T-helper 17 cell (primary cell): ENCODE results near the gene KCND1. TPM values are rescaled to one million over a fixed set of nuclear protein-coding genes. Genes with fewer than 3 reads are reported as not detected.
"Not testable (repeated sequence)": the region's sequence is repeated elsewhere in the genome, so short reads cannot be mapped to it uniquely, and the experiment has no call there.

Experiments
- ATAC-seq: fragments of 150-1000 bp; cut with Tn5 transposase; 2 replicates; pipeline ENCODE4 v1.10.0; 2021; ENCODE audit warnings: mild to moderate bottlenecking, moderate library complexity
- DNase-seq, 3 donors: peaks; one replicate each; pipeline versions ENCODE4 v3.0.0 to v3.0.0-alpha.2; 2020 to 2021
- H3K9me3 ChIP-seq: one replicate; pipeline ENCODE4 v1.7.0; 2013; ENCODE audit warnings: low read length, mild to moderate bottlenecking; ENCODE audit not compliant: control insufficient read depth, poor library complexity, severe bottlenecking
- H3K27ac Mint-ChIP-seq: one replicate; pipeline ENCODE4 v1.8.0; 2022; ENCODE audit warnings: mild to moderate bottlenecking, moderate library complexity, mixed read lengths
- H3K27me3 Mint-ChIP-seq: one replicate; pipeline ENCODE4 v1.8.0; 2022; ENCODE audit warnings: mixed read lengths
- H3K36me3 Mint-ChIP-seq: one replicate; pipeline ENCODE4 v1.8.0; 2022; ENCODE audit warnings: low read depth, mixed read lengths
- H3K4me1 Mint-ChIP-seq: one replicate; pipeline ENCODE4 v1.8.0; 2022; ENCODE audit warnings: mild to moderate bottlenecking, mixed read lengths
- H3K4me3 Mint-ChIP-seq: one replicate; pipeline ENCODE4 v1.8.0; 2022; ENCODE audit warnings: mild to moderate bottlenecking, moderate library complexity, mixed read lengths
- total RNA-seq, 4 donors: library from RNA in 2 of 4; stranded (reverse) in 2 of 4; gene quantifications; one replicate each; pipeline ENCODE4 v1.2.3 and lab custom pipeline; 2022 to 2026

Gene KCND1
- total RNA-seq, 2 donors from 2014 or later = 2.2 to 3.2 TPM

DNA sequence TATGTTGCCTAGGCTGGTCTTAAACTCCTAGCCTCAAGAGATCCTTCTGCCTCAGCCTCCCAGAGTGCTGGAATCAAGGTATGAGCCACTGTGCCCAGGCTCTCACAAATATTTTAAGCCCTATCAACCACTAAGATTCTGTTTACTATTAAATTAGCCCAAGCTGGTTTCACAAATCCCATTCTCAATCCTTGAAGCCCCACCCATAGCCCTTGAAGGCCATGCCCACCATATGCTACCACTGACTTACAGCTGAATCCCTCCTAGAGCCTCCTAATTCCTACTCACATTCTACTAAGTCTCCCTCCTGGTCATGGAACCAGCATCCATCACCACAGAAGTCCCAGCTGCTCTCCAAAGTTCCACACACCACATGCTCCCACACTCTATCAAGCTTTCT lies 20.7 kb upstream of the KCND1 start:
- Mint-ChIP-seq H3K27me3 (no peaks in the 10 kb centered on the region), H3K4me3 (no peak overlapping the region), H3K4me1 (peaks cover 13% of the 10 kb centered on the region), H3K36me3 (peaks cover 1% of the 10 kb centered on the region), H3K27ac (peak overlapping the region; percentile 74)
- DNase-seq (no peak), ATAC-seq (no peak)
- H3K9me3 ChIP-seq = no peaks in the 10 kb centered on the region

DNA sequence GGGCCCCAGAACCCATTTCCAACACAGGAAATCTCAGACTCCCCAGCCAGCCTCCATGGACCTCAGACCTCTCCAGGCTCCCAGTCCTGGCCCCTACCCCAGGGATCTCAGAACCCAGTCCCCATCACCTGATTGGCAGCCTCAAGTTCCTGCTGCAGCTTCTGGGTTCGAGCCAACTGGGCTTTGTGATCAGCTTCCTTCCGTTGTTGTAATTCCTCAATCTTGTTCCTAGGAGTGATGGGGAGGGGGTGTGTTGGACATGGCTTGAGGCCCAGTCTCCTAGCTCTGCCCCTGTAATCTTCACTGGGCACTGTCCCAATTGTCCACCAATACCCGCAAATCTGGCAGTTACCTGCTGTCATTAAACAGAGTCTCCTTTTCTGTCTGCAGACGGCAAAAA lies 17.8 kb upstream of the KCND1 start:
- H3K4me1 Mint-ChIP-seq = peaks cover 4% of the 10 kb centered on the region
- no peaks in the 10 kb centered on the region for H3K9me3 ChIP-seq
- no peak overlapping the region for H3K4me3 Mint-ChIP-seq
- peak overlapping the region; percentile 45 for H3K27ac Mint-ChIP-seq
- H3K27me3 Mint-ChIP-seq = no peaks in the 10 kb centered on the region
- DNase-seq (no peak), ATAC-seq (no peak)
- H3K36me3 Mint-ChIP-seq = peaks cover 2% of the 10 kb centered on the region

DNA sequence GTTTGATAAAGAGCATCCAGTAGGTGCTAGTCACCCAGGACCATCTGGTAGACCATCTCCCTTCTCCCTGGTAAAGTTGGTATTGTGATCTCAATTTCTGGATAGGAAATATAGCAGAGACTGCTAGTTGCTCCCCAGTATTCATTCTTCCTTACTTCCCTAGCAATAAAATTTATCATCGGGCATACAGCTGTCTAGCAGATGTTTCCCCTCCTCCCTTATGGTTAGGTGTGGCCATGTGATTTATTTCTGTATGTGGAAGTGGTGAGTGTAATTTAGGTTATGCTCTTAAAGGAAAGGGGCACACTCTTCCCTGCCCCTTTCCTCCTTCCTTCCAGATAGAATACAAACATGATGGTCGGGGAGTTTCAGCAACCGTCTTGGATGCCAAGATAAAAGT lies 12.3 kb upstream of the KCND1 start:
- H3K4me1 Mint-ChIP-seq = peaks cover 4% of the 10 kb centered on the region
- ATAC-seq = no peak

DNA sequence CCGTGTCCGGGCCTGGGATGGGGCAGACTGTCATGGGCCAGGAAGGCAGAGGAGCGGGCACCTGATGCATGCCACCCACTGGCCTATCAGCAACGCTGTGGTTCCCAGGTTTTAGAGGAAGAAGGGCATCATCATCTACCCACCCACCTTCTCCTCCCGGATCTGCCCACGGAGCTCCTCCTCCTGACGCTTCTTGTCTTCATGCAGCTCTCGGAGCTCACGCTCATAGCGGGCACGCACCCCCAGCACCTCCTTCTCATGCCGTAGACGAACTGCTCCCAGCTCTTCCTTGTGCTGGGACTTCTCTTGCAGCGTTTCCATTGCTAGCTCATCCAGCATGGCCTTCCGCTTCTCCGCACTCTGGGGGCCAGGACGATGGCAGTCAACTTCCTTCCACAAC lies 11.4 kb upstream of the KCND1 start:
- no peak for DNase-seq
- H3K27me3 Mint-ChIP-seq = no peaks in the 10 kb centered on the region
- ATAC-seq = no peak
- H3K36me3 Mint-ChIP-seq = peaks cover 10% of the 10 kb centered on the region
- no peaks in the 10 kb centered on the region for H3K4me1 Mint-ChIP-seq
- no peaks in the 10 kb centered on the region for H3K9me3 ChIP-seq
- H3K4me3 Mint-ChIP-seq = no peak overlapping the region
- no peak overlapping the region for H3K27ac Mint-ChIP-seq

More for the DNA sequence above, 12.3 kb upstream of the KCND1 start:
- DNase-seq = no peak
- no peak overlapping the region for H3K27ac Mint-ChIP-seq
- H3K36me3 Mint-ChIP-seq = peaks cover 8% of the 10 kb centered on the region
- no peak overlapping the region for H3K4me3 Mint-ChIP-seq
- H3K9me3 ChIP-seq = no peaks in the 10 kb centered on the region
- H3K27me3 Mint-ChIP-seq = no peaks in the 10 kb centered on the region

DNA sequence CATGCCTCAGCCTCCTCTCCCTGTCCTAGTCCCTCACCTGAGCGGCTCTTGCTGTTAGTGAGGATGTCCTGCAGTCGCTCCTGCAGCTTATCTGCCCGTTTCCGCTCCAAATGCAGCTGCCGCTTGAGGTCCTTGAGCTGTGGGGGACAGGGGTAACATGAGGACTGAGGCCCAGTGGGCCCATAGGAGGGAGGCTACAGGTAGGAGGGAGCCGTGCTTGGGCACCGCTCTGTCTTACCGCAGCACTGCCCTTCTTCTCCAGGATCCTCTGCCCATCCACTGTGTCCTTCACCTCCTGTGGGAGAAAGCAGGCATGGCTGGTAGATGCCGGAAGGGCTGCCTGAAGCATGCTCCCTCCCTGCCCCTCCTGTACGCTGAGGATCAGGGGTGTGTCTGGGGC lies 9.5 kb upstream of the KCND1 start:
- Mint-ChIP-seq H3K36me3 (peaks cover 10% of the 10 kb centered on the region), H3K27ac (no peak overlapping the region), H3K4me1 (no peaks in the 10 kb centered on the region), H3K4me3 (no peak overlapping the region), H3K27me3 (no peaks in the 10 kb centered on the region)
- ATAC-seq = no peak
- no peak for DNase-seq
- H3K9me3 ChIP-seq = no peaks in the 10 kb centered on the region

DNA sequence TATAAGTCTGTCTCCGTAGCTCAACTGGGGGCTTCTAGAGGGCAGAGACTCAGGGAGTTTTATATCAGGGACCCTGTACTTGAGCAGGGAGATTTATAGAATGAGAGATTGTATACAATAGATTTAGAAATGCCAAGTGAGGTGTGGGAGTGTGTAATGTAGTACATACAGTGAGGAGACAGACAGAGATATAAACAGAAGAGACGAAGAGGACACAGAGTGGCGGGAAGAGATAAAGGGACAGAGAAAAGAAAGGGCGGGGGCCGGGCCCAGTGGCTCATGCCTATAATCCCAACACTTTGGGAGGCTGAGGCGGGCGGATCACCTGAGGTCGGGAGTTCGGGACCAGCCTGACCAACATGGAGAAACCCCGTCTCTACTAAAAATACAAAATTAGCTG lies 8.7 kb upstream of the KCND1 start:
- not testable (repeated sequence) for H3K27ac Mint-ChIP-seq, ATAC-seq, H3K9me3 ChIP-seq, H3K4me1 Mint-ChIP-seq, DNase-seq, H3K27me3 Mint-ChIP-seq, H3K4me3 Mint-ChIP-seq
- H3K36me3 Mint-ChIP-seq = peaks cover 11% of the 10 kb centered on the region

DNA sequence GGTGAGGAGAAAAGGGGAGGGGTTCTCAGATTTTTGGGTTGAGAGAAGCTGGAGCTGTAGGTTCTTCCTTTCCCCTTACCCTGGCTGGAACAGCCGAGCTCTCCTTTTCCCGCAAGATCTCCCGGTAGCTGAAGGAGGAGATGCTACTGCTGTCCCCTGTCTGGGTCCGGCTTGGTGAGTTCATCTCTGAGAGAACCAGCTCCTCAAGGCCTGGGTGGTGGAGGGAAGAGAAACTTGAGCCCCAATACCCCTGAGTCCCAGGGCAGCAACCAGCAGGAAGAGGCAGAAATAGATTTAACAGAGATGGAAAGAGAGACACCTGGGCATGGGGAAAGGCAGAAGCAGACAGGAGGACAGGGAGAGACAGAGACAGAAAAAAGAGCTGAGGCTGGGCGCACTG lies 6.6 kb upstream of the KCND1 start:
- H3K9me3 ChIP-seq = no peaks in the 10 kb centered on the region
- no peak for DNase-seq
- H3K4me1 Mint-ChIP-seq = peaks cover 8% of the 10 kb centered on the region
- peaks cover 17% of the 10 kb centered on the region for H3K36me3 Mint-ChIP-seq
- no peak for ATAC-seq
- no peak overlapping the region for H3K4me3 Mint-ChIP-seq
- no peaks in the 10 kb centered on the region for H3K27me3 Mint-ChIP-seq
- no peak overlapping the region for H3K27ac Mint-ChIP-seq

DNA sequence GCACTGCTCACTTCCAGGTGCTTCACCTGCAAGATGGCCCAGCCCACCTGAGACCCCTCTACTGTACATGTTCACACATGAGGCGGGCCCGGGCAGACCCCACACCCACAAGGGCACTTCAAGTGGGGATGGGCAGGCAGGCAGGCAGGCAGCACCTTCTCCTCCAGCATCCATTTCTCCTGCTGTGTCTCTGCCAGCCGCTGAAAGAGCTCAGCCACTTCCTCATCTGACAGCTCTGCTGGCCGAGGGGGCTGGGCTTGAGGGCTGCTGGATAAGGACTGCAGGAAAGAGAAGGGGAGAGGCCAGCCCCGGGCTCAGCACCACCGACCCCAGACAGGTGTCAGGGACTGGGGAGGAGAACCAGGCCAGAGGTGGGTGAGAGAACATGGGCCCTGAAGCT lies 4.4 kb upstream of the KCND1 start:
- H3K9me3 ChIP-seq = no peaks in the 10 kb centered on the region
- H3K36me3 Mint-ChIP-seq = peaks cover 17% of the 10 kb centered on the region
- DNase-seq (no peak), ATAC-seq (no peak)
- no peak overlapping the region for H3K27ac Mint-ChIP-seq
- H3K4me1 Mint-ChIP-seq = peaks cover 15% of the 10 kb centered on the region
- H3K4me3 Mint-ChIP-seq = no peak overlapping the region
- no peaks in the 10 kb centered on the region for H3K27me3 Mint-ChIP-seq

DNA sequence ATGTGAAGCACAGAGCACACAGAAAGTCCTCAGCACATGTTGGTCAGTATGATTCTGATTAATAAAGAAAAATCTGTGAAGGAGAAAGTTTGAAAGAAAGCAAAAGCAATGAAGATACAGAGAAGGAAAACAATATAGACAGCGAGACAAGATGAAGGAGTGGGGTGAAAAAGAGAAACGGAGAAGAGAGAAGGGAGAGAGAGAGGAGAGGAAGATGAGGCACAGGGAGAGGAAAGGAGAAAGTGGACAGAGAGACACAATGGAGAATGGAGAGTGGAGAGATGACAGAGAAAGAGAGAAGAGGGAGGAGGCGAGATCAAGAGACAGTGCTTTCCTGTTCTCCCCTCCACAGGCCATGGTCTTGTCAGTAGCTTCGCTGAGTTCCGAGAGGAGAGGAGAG lies 3.9 kb upstream of the KCND1 start:
- H3K9me3 ChIP-seq = no peaks in the 10 kb centered on the region
- Mint-ChIP-seq H3K27ac (no peak overlapping the region), H3K27me3 (no peaks in the 10 kb centered on the region), H3K4me1 (peaks cover 15% of the 10 kb centered on the region), H3K4me3 (no peak overlapping the region), H3K36me3 (peaks cover 14% of the 10 kb centered on the region)
- DNase-seq (no peak), ATAC-seq (no peak)

DNA sequence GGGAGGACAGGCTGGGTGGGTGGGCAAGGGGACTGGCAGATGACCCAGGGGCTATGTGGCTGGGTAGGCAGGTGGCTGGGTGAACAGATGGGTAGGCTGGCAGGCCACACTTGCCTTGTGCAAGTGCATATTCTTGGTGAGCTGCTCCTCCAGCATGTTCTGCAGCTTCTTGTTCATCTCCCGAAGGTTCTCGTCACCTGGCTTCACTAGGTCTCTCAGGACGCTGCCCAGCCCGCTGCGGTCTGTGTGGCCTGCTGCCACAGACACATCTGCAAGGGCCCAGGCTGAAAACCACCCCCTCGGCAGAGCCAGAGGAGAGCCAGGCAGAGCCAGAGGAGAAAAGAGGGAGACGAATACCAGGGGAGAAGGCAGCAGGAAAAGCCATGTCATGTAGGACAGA lies 3.4 kb upstream of the KCND1 start:
- ATAC-seq (no peak), DNase-seq (no peak)
- no peaks in the 10 kb centered on the region for H3K9me3 ChIP-seq
- Mint-ChIP-seq H3K27ac (peak overlapping the region; percentile 72), H3K36me3 (peaks cover 12% of the 10 kb centered on the region), H3K4me3 (no peak overlapping the region), H3K27me3 (no peaks in the 10 kb centered on the region), H3K4me1 (peaks cover 15% of the 10 kb centered on the region)

DNA sequence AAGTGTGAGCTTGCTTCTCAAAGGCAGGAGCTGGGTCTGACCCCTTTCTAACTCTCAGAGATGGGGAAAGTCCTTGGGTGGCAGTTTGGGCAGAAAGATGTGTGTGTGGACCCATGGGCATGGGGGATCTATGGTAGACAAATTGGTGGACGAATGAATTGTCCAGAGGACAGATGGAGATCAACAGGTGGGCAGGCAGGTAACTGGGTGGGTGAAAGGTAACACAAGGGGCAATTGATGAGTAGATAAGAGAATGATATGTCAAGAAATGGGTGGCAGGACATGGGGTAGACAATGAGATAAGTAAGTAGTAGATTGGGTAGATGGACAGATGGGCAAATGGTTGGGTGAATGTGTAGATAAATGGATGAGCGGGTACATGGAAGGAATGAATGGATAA lies 2.9 kb upstream of the KCND1 start:
- peaks cover 12% of the 10 kb centered on the region for H3K36me3 Mint-ChIP-seq
- peak overlapping the region; percentile 72 for H3K27ac Mint-ChIP-seq
- no peaks in the 10 kb centered on the region for H3K9me3 ChIP-seq
- no peak overlapping the region for H3K4me3 Mint-ChIP-seq
- DNase-seq (no peak), ATAC-seq (no peak)
- peaks cover 15% of the 10 kb centered on the region for H3K4me1 Mint-ChIP-seq
- H3K27me3 Mint-ChIP-seq = no peaks in the 10 kb centered on the region

DNA sequence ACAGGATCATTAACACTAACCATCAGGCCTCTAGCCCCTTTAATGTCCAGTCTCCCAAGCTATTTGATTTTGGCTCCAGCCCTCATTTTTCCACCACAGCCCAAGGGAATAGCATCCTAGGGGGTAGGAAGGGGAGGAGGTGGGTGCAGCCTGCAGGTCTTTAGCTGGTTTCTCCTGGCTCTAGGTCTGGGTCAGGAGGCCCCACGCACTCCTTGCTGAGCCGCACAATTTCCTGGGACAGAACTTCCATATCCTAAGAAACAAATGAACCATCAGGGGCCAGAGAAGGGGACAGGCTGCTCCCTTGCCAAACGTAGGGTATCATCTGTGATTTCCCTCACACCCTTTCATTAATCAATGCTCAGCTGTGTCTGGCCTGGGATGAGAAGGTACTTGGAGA lies 2.4 kb upstream of the KCND1 start:
- ATAC-seq = no peak
- H3K9me3 ChIP-seq = no peaks in the 10 kb centered on the region
- Mint-ChIP-seq H3K27ac (peak overlapping the region; percentile 72), H3K36me3 (peaks cover 12% of the 10 kb centered on the region), H3K27me3 (no peaks in the 10 kb centered on the region), H3K4me1 (peaks cover 15% of the 10 kb centered on the region), H3K4me3 (no peak overlapping the region)
- DNase-seq = no peak

DNA sequence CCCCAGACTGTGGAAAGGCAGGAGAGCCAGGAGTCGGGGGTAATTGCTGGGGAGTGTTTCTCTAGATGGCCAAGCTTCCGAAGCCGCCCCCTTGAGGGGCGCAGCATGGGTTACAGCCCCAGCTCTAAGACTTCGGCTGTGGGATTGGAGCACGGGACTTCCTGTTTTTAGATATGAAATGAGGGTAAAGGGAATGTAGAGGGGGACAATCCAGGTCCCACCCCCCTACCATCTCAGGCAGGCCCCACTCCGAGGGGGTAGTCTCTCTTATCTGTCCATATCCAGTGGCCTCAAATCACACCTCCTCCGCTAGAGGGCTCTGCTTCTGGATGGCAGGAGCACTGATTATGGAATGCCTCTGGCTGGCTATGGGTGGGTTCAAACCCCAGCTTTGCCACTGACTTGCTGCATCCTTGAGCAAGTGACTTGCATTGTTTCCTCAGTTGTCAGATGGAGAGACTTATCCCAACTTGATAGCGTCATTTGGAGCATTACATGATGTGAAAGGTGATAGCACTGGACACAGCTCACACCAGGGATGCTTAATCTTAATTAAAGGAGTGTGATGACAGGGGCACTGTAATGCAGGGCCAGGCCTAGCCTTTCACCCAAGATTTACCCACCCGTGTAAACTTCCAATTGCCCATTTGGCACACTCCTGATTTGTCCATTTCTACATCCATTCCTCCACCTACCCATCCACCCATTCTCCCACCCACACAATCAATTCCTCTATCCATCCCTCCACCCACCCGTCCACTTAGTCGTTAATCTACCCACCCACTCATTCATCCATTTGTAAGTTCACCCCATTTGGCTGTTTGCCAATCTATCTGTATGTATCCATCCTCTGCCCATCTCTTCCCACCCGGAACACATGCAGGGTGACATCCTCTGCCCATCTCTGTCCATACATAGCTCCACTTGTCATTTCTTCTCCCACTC lies 848 bp upstream of the KCND1 start:
- peaks cover 15% of the 10 kb centered on the region for H3K4me1 Mint-ChIP-seq
- H3K9me3 ChIP-seq = no peaks in the 10 kb centered on the region
- H3K27ac Mint-ChIP-seq = no peak overlapping the region
- no peaks in the 10 kb centered on the region for H3K27me3 Mint-ChIP-seq
- peaks cover 9% of the 10 kb centered on the region for H3K36me3 Mint-ChIP-seq
- DNase-seq (no peak), ATAC-seq (peak; percentile 73)
- peak overlapping the region; percentile 76 for H3K4me3 Mint-ChIP-seq

DNA sequence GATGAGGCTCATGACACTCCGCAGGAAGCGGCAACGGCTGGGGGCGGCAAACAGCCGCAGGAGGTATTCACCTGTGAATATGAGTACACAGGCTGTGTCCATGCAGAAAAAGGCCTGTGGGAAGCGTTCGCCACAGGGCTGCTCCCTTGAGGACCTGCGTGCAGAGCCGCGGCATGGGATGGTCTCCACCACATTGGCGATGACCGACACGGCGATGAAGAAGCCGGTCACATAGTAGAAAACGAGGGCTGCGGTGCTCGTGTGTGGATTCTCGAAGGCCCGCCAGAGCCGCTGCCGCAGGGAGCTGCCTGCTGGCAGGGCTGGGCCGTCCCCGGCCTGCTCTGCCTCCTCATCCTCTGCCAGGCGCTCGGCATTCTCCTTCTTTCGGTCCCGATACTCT lies 2.2 kb downstream of the KCND1 start:
- Mint-ChIP-seq H3K4me1 (peaks cover 9% of the 10 kb centered on the region), H3K4me3 (no peak overlapping the region), H3K27me3 (no peaks in the 10 kb centered on the region), H3K27ac (no peak overlapping the region), H3K36me3 (peaks cover 1% of the 10 kb centered on the region)
- H3K9me3 ChIP-seq = no peaks in the 10 kb centered on the region
- DNase-seq = no peak
- ATAC-seq = no peak
